Ovary (tissue), 9 donors: ENCODE results near the gene SLC2A13. TPM values are rescaled to one million over a fixed set of nuclear protein-coding genes. Genes with fewer than 3 reads are reported as not detected.

Source experiments
- DNase-seq, 5 donors: peaks; one replicate each; pipeline ENCODE4 v3.0.0-alpha.2; 2019 to 2020
- H3K27ac ChIP-seq, 2 donors: fragments of 200-600 bp; one replicate each; pipeline versions ENCODE4 v1.5.1 to v1.8.0; 2019 to 2022
- H3K27me3 ChIP-seq: fragments of 200-600 bp; one replicate; pipeline ENCODE4 v1.8.0; 2022
- H3K36me3 ChIP-seq: fragments of 200-600 bp; sonication (generic); one replicate; pipeline ENCODE4 v1.5.1; 2019
- H3K4me1 ChIP-seq: one replicate; pipeline ENCODE4 v1.8.1; 2013; ENCODE audit warnings: mild to moderate bottlenecking, moderate library complexity; ENCODE audit not compliant: insufficient read depth
- H3K4me3 ChIP-seq: fragments of 200-600 bp; sonication (generic); one replicate; pipeline ENCODE4 v1.5.1; 2017
- H3K9me3 ChIP-seq, 2 donors: fragments of 200-600 bp in 1 of 2; sonication (generic) in 1 of 2; one replicate each; pipeline versions ENCODE4 v1.5.1 to v1.8.1; 2013 to 2019; ENCODE audit warnings: mild to moderate bottlenecking in 1 of 2, moderate library complexity in 1 of 2
- CTCF ChIP-seq, 3 donors: fragments of 450-650 bp in 2 of 3; fragments of 200-600 bp in 1 of 3; IDR thresholded peaks; one replicate each; pipeline versions ENCODE4 v1.5.1 to v1.8.0; 2016 to 2022; ENCODE audit warnings: antibody characterized with exemption in 3 of 3, mild to moderate bottlenecking in 1 of 3
- EP300 ChIP-seq: sonication (generic); formaldehyde crosslinking; IDR thresholded peaks from one replicate; pipeline ENCODE4 v1.6.1; 2017; ENCODE audit warnings: antibody characterized with exemption
- POLR2A ChIP-seq: fragments of 450-650 bp; IDR thresholded peaks from one replicate; pipeline ENCODE4 v1.6.1; 2017; ENCODE audit warnings: antibody characterized with exemption, mild to moderate bottlenecking, moderate library complexity
- WGBS, 3 donors: extraction: QIAGEN DNeasy Blood & Tissue Kit in 1 of 3; methylation state at CpG; one replicate each; pipeline versions ENCODE4 v1.1.5 to v1.1.7; 2013 to 2017; 5-methylcytosine and 5-hydroxymethylcytosine counted together
- intact Hi-C, 4 donors: fragments of 100-400 bp; cut with DNase I; formaldehyde crosslinking; loops; one replicate each; pipeline versions ENCODE4 v1.11.0 to v1.15.1; 2022 to 2023
- polyA plus RNA-seq, 2 donors: library from polyadenylated mRNA; stranded (reverse); fragments of 200-250 nt in 1 of 2; fragments of 350-450 nt in 1 of 2; fragmentation: Illumina TruSeq in 1 of 2; extraction: RNeasy Lipid Tissue Mini Kit (QIAGEN cat#74804) in 1 of 2; gene quantifications; one replicate each; pipeline ENCODE4 v1.2.3, GENCODE V29; 2013 to 2014
- total RNA-seq, 7 donors: library from RNA; depleted of rRNA in 2 of 7; stranded (reverse); fragments of >200 nt in 2 of 7; fragmentation: NEBNext Ultra II Directional in 3 of 7; extraction: Animal tissue kit (Norgen Biotek cat#: 25700) in 3 of 7; gene quantifications; one replicate each; pipeline versions ENCODE4 v1.1.0 to v1.2.4, GENCODE V29; 2016 to 2023
- donor health status: DM: no; HTN: no; CAD: no; lungs with moderate emphysema.
- donor health status: DM: no; HTN: no; CAD: no.
- donor health status: Bipolar disorder and iron deficiency.
- donor health status: DM: yes; HTN: yes; CAD: no.
- donor health status: DM: no; HTN: no; CAD: no.
- donor health status: DM: yes; HTN: yes; CAD: no.

The SLC2A13 gene
- total and polyA plus RNA-seq, 9 donors = 2.3 to 24.3 (median 7.9) TPM

GRCh38 chr12:40010899-40011774 lies 94.7 kb downstream of the SLC2A13 start:
- WGBS, 3 donors = 80 to 85% (median 81%) methylated on average over 11 of the region's 11 CpGs
- H3K27ac ChIP-seq = no peak overlapping the region

GRCh38 chr12:40002178-40003169 lies 103.4 kb downstream of the SLC2A13 start:
- H3K36me3 ChIP-seq = no peaks in the 10 kb centered on the region
- no peak overlapping the region for H3K27ac ChIP-seq
- intact Hi-C loops = no loop called here
- H3K4me1 ChIP-seq = no peaks in the 10 kb centered on the region
- no peaks in the 10 kb centered on the region for H3K27me3 ChIP-seq
- TF ChIP-seq CTCF (IDR thresholded peaks at IDR 0.05) (no peak), EP300 (no peak), POLR2A (no peak)
- DNase-seq = no peak
- 87 to 90% (median 87%) methylated on average over 4 of the region's 4 CpGs for WGBS, 3 donors
- H3K4me3 ChIP-seq = no peak overlapping the region
- H3K9me3 ChIP-seq = peaks cover 0 to 6% of the 10 kb centered on the region in 2 donors

More at GRCh38 chr12:40010899-40011774, 94.7 kb downstream of the SLC2A13 start:
- intact Hi-C loops = loop anchor here in 1 of 4 donors (5.0 kb wide), 1 partner anchor 96 kb away; the partner anchor contains the start of gene SLC2A13
- peak in 2 of 5 donors; percentile 11 to 49 for DNase-seq
- H3K4me1 ChIP-seq = no peaks in the 10 kb centered on the region
- peak in 2 of 3 donors; percentile 22 to 23 for TF ChIP-seq CTCF (IDR thresholded peaks at IDR 0.05)
- TF ChIP-seq POLR2A = no peak
- no peak for TF ChIP-seq EP300
- no peak overlapping the region for H3K4me3 ChIP-seq
- no peaks in the 10 kb centered on the region for H3K9me3 ChIP-seq
- no peaks in the 10 kb centered on the region for H3K27me3 ChIP-seq
- H3K36me3 ChIP-seq = no peaks in the 10 kb centered on the region

- no peak for TF ChIP-seq CTCF (IDR thresholded peaks at IDR 0.05)
- TF ChIP-seq POLR2A = no peak
- no peak for TF ChIP-seq EP300
- intact Hi-C loops = no loop called here
- Histone ChIP-seq H3K27me3 (no peaks in the 10 kb centered on the region), H3K4me1 (no peaks in the 10 kb centered on the region), H3K27ac (no peak overlapping the region), H3K4me3 (no peak overlapping the region), H3K36me3 (no peaks in the 10 kb centered on the region), H3K9me3 (peaks cover 0 to 6% of the 10 kb centered on the region in 2 donors)
- DNase-seq = no peak
These were observed 104.5 kb downstream of the SLC2A13 start for GRCh38 chr12:40001406-40001805.

- Histone ChIP-seq H3K4me3 (no peak overlapping the region), H3K4me1 (no peaks in the 10 kb centered on the region), H3K36me3 (no peaks in the 10 kb centered on the region), H3K9me3 (peaks cover 0 to 6% of the 10 kb centered on the region in 2 donors), H3K27ac (no peak overlapping the region), H3K27me3 (no peaks in the 10 kb centered on the region)
- no peak for TF ChIP-seq CTCF (IDR thresholded peaks at IDR 0.05)
- no peak for TF ChIP-seq EP300
- TF ChIP-seq POLR2A = no peak
- 79 to 95% (median 81%) methylated on average over 2 of the region's 2 CpGs for WGBS, 3 donors
- no peak for DNase-seq
- intact Hi-C loops = no loop called here
These were observed 105.0 kb downstream of the SLC2A13 start for GRCh38 chr12:40000884-40001283.
